GM12878 (cell line): ENCODE results near the gene THSD4. TPM values are rescaled to one million over a fixed set of nuclear protein-coding genes. Genes with fewer than 3 reads are reported as not detected.

Experiments
- ATAC-seq: fragments of 200-7000 bp; cut with Tn5 transposase; 3 replicates; pipeline ENCODE4 v1.9.1; 2020; ENCODE audit warnings: mild to moderate bottlenecking, moderate library complexity
- BruUV-seq: library from RNA; stranded (reverse); fragments of 400-500 nt; replicated peaks from 2 replicates; lab custom pipeline; 2021; lab: Mats Ljungman, UMichigan
- CTCF ChIA-PET: fragments of 300-600 bp; sonication (Branson Sonifier 250); formaldehyde crosslinking; extraction: SDS; loops from one replicate; lab custom pipeline; 2021; ENCODE audit warnings: inconsistent platforms; lab: Yijun Ruan, JAX
- POLR2A ChIA-PET: fragments of 350-600 bp; formaldehyde crosslinking; extraction: SDS; loops from one replicate; lab custom pipeline; 2021; ENCODE audit warnings: inconsistent platforms; lab: Charles Lee
- RAD21 ChIA-PET: fragments of 300-600 bp; sonication (Branson Sonifier 250); formaldehyde crosslinking; loops from one replicate; lab custom pipeline; 2023; ENCODE audit warnings: antibody characterized with exemption; ENCODE audit not compliant: unreplicated experiment; lab: Charles Lee
- SMC1A ChIA-PET: fragments of 300-600 bp; sonication (Branson Sonifier 250); formaldehyde crosslinking; loops from one replicate; lab custom pipeline; 2023; ENCODE audit not compliant: unreplicated experiment, uncharacterized antibody; lab: Charles Lee
- DNase-seq: peaks from one replicate; pipeline ENCODE4 v3.0.0-alpha.2; 2011; ENCODE audit warnings: low read depth, low spot score
- FAIRE-seq: peaks from 3 replicates; lab custom pipeline; 2011; peaks lifted over from hg19 to GRCh38; lab: Jason Lieb, UNC
- H2AFZ ChIP-seq: 2 replicates; pipeline ENCODE4 v1.6.0; 2011; ENCODE audit warnings: low read depth, low read length, control low read depth; ENCODE audit not compliant: control insufficient read depth
- H3K27ac ChIP-seq: 2 replicates; pipeline ENCODE4 v1.5.1; 2011; ENCODE audit warnings: control low read depth; ENCODE audit not compliant: control insufficient read depth, insufficient read depth
- H3K27me3 ChIP-seq, 2 experiments: replicated peaks in 1 of 2; 2 replicates each; pipeline versions ENCODE4 v1.6.0 to v1.6.1; 2011; ENCODE audit warnings: low read length in 1 of 2; ENCODE audit not compliant: control insufficient read depth in 2 of 2, insufficient read depth in 2 of 2
- H3K36me3 ChIP-seq, 2 experiments: 2 replicates each; pipeline ENCODE4 v1.5.1; 2011; ENCODE audit warnings: low read length in 1 of 2; ENCODE audit not compliant: control insufficient read depth in 2 of 2, insufficient read depth in 2 of 2
- H3K4me1 ChIP-seq: 2 replicates; pipeline ENCODE4 v1.6.1; 2011; ENCODE audit warnings: mild to moderate bottlenecking, low read length, moderate library complexity, mixed read lengths; ENCODE audit not compliant: control insufficient read depth, insufficient read depth
- H3K4me2 ChIP-seq: 2 replicates; pipeline ENCODE4 v1.6.0; 2011; ENCODE audit warnings: control low read depth; ENCODE audit not compliant: control insufficient read depth, insufficient read depth
- H3K4me3 ChIP-seq: fragments of 200-600 bp; sonication (generic); 2 replicates; pipeline ENCODE4 v1.5.1; 2016
- H3K79me2 ChIP-seq: 2 replicates; pipeline ENCODE4 v1.6.0; 2011; ENCODE audit warnings: low read length; ENCODE audit not compliant: control insufficient read depth, insufficient read depth
- H3K9ac ChIP-seq: 2 replicates; pipeline ENCODE4 v1.8.0; 2011; ENCODE audit warnings: low read length, control low read depth, mixed read lengths; ENCODE audit not compliant: control insufficient read depth, insufficient read depth
- H3K9me3 ChIP-seq: replicated peaks from 3 replicates; pipeline ENCODE4 v1.5.1; 2011; ENCODE audit warnings: mild to moderate bottlenecking, low read length; ENCODE audit not compliant: control insufficient read depth, insufficient read depth
- H4K20me1 ChIP-seq: 2 replicates; pipeline ENCODE4 v1.6.0; 2011; ENCODE audit not compliant: control insufficient read depth, insufficient read depth
- ATF3 ChIP-seq: IDR thresholded peaks from 2 replicates; pipeline ENCODE4 v1.6.1; 2011; ENCODE audit warnings: low read depth, mild to moderate bottlenecking, low read length, moderate library complexity, borderline replicate concordance; ENCODE audit errors: extremely low read depth
- BCL3 ChIP-seq: IDR thresholded peaks from 2 replicates; pipeline ENCODE4 v1.6.1; 2011; ENCODE audit warnings: borderline replicate concordance, low read depth, mild to moderate bottlenecking, moderate library complexity, low read length; ENCODE audit not compliant: insufficient read depth, poor library complexity, severe bottlenecking
- CEBPB ChIP-seq, 2 experiments: fragments of 150-350 bp in 1 of 2; IDR thresholded peaks; 2 replicates each; pipeline ENCODE4 v1.6.1; 2012 to 2014; ENCODE audit warnings: low read depth in 2 of 2, low read length in 2 of 2, borderline replicate concordance in 1 of 2, inconsistent platforms in 1 of 2
- ESRRA ChIP-seq: IDR thresholded peaks from 2 replicates; pipeline ENCODE4 v1.6.1; 2012; ENCODE audit warnings: mild to moderate bottlenecking, low read length, improper control_type of control experiment
- HDAC2 ChIP-seq: fragments of 200-600 bp; sonication (generic); IDR thresholded peaks from 2 replicates; pipeline ENCODE4 v1.6.1; 2017
- LARP7 ChIP-seq: fragments of 450-650 bp; IDR thresholded peaks from 2 replicates; pipeline ENCODE4 v1.6.1; 2017; ENCODE audit warnings: mild to moderate bottlenecking
- NR2C2 ChIP-seq: IDR thresholded peaks from 2 replicates; pipeline ENCODE4 v1.6.1; 2011; ENCODE audit warnings: borderline replicate concordance, low read depth; ENCODE audit not compliant: control insufficient read depth, insufficient read length
- PAX5 ChIP-seq: IDR thresholded peaks from 2 replicates; pipeline ENCODE4 v1.6.1; 2011; ENCODE audit warnings: low read depth, low read length, borderline replicate concordance
- SIX5 ChIP-seq: IDR thresholded peaks from 2 replicates; pipeline ENCODE4 v1.6.1; 2011; ENCODE audit warnings: mild to moderate bottlenecking, low read depth, low read length, moderate library complexity; ENCODE audit not compliant: severe bottlenecking
- SMAD5 ChIP-seq: IDR thresholded peaks from 2 replicates; pipeline ENCODE4 v1.6.1; 2016; ENCODE audit warnings: antibody characterized with exemption, low read depth
- TAF1 ChIP-seq: IDR thresholded peaks from 2 replicates; pipeline ENCODE4 v1.6.1; 2011; ENCODE audit warnings: mild to moderate bottlenecking, low read depth, low read length, borderline replicate concordance
- ZBTB11 ChIP-seq: fragments of 450-650 bp; formaldehyde crosslinking; IDR thresholded peaks from 2 replicates; pipeline ENCODE4 v1.5.0; 2022; ENCODE audit warnings: mild to moderate bottlenecking, missing genetic modification characterization
- ZBTB33 ChIP-seq: fragments of 450-650 bp; IDR thresholded peaks from 2 replicates; pipeline ENCODE4 v1.6.1; 2017; ENCODE audit warnings: mild to moderate bottlenecking
- ZZZ3 ChIP-seq: IDR thresholded peaks from 2 replicates; pipeline ENCODE4 v1.6.1; 2011; ENCODE audit warnings: low read depth; ENCODE audit not compliant: control insufficient read depth, insufficient read length
- WGBS: methylation state at CpG from one replicate; pipeline ENCODE4 v1.1.6; 2016; ENCODE audit warnings: low lambda C conversion rate; ENCODE audit not compliant: insufficient replicate concordance, insufficient coverage; ENCODE audit errors: missing lambda C conversion rate; 5-methylcytosine and 5-hydroxymethylcytosine counted together
- in situ Hi-C: fragments of 300-500 bp; cut with MboI; formaldehyde crosslinking; loops from 9 replicates; pipeline ENCODE4 v1.14.3; 2018; ENCODE audit warnings: mixed read lengths
- intact Hi-C: fragments of 100-400 bp; cut with micrococcal nuclease; formaldehyde crosslinking; loops from one replicate; pipeline ENCODE4 v1.14.2; 2022; ENCODE audit not compliant: unreplicated experiment
- polyA plus RNA-seq, 11 experiments: library from polyadenylated mRNA; depleted of rRNA in 4 of 11; unstranded in 6 of 11; stranded (reverse) in 5 of 11; fragments of >200 nt; fragmentation: Nextera tagmentation in 4 of 11; fragmentation: Illumina TruSeq in 1 of 11; extraction: Ambion mirVana in 4 of 11; extraction: Trizol in 1 of 11; gene quantifications; 1 replicate in 1 of 11; 2 replicates in 10 of 11; pipeline versions ENCODE4 v1.2.1 to v1.2.3, GENCODE V29; 2011 to 2016; ENCODE audit warnings: inconsistent platforms in 2 of 11, missing spikeins in 2 of 11, low read depth in 1 of 11
- total RNA-seq, 4 experiments: library from RNA; depleted of rRNA in 3 of 4; stranded (reverse); fragments of >200 nt in 3 of 4; fragmentation: Illumina TruSeq in 1 of 4; extraction: Trizol in 1 of 4; gene quantifications; 2 replicates each; pipeline versions ENCODE4 v1.2.1 to v1.2.3, GENCODE V29; 2013 to 2021

Gene THSD4
- total and polyA plus RNA-seq, 10 of the 15 experiments (the other 5 are each of a cell fraction or from before 2014, with no cell fraction given): 0.04 to 0.13 (median 0.05) TPM; not detected in 7

- TF ChIP-seq ZBTB11 (no peak), TAF1 (no peak), NR2C2 (no peak), HDAC2 (no peak), ZZZ3 (no peak)
Measured at GRCh38 chr15:71355268-71355667, 240.0 kb downstream of the THSD4 start (continued).

- intact Hi-C loops (no loop called here), in situ Hi-C loops (no loop called here)
- H3K79me2 ChIP-seq: no peaks in the 10 kb centered on the region
- FAIRE-seq: no peak
- RAD21 ChIA-PET: no interaction called here
- POLR2A ChIA-PET: no interaction called here
- no peak overlapping the region for H3K27ac ChIP-seq
- no peaks in the 10 kb centered on the region for H3K9me3 ChIP-seq
- no TSS peak for BruUV-seq
- CTCF ChIA-PET: no interaction called here
- SMC1A ChIA-PET: no interaction called here
- H3K27me3 ChIP-seq: peaks cover 1 to 2% of the 10 kb centered on the region in 2 experiments; a peak in 1 of 4 replicates
- WGBS: 28% methylated on average over 9 of the region's 9 CpGs
- no peak overlapping the region for H3K4me3 ChIP-seq
- ATAC-seq: no peak
- H3K9ac ChIP-seq: no peak overlapping the region
- no peaks in the 10 kb centered on the region for H3K36me3 ChIP-seq
- H3K4me2 ChIP-seq: no peak overlapping the region
- no peaks in the 10 kb centered on the region for H4K20me1 ChIP-seq
- H3K4me1 ChIP-seq: no peaks in the 10 kb centered on the region
- DNase-seq: no peak
- no peak overlapping the region for H2AFZ ChIP-seq
- TF ChIP-seq SIX5: no peak
- TF ChIP-seq BCL3: no peak
- TF ChIP-seq ZBTB33: no peak
- TF ChIP-seq SMAD5: no peak
- TF ChIP-seq ESRRA: no peak
- no peak for TF ChIP-seq CEBPB (IDR thresholded peaks at IDR 0.05; ENCODE audit: borderline replicate concordance in 1 of 2, low read depth in 2 of 2, low read length in 2 of 2)
- no peak for TF ChIP-seq ATF3
- TF ChIP-seq LARP7: no peak
- TF ChIP-seq PAX5: no peak
Measured at GRCh38 chr15:71357321-71357732, 242.1 kb downstream of the THSD4 start.
